Activated CD8-positive, alpha-beta memory T cell treated with anti-CD3 and anti-CD28 coated beads, Interleukin-2, amount 10 ng/mL, durations not matched to agents 7 days and 5 days (primary cell): Measurements from ENCODE around the gene UBE3B. TPM values are rescaled to one million over a fixed set of nuclear protein-coding genes. Genes with fewer than 3 reads are reported as not detected.

Source experiments
- ATAC-seq: fragments of 150-1000 bp; cut with Tn5 transposase; one replicate; pipeline ENCODE4 v1.10.0; 2021; ENCODE audit warnings: moderate library complexity
- CTCF ChIA-PET: fragments of 350-600 bp; sonication (Branson Sonifier 250); formaldehyde crosslinking; loops from one replicate; lab custom pipeline; 2021; ENCODE audit warnings: antibody characterized with exemption; lab: Charles Lee
- DNase-seq: peaks from one replicate; pipeline ENCODE4 v3.0.0-alpha.2; 2020
- H3K27ac Mint-ChIP-seq: one replicate; pipeline ENCODE4 v1.8.0; 2021; ENCODE audit warnings: mild to moderate bottlenecking, mixed read lengths
- H3K27me3 Mint-ChIP-seq: one replicate; pipeline ENCODE4 v1.8.0; 2021; ENCODE audit warnings: mixed read lengths
- H3K36me3 Mint-ChIP-seq: one replicate; pipeline ENCODE4 v1.8.0; 2021; ENCODE audit warnings: mild to moderate bottlenecking, mixed read lengths
- H3K4me1 Mint-ChIP-seq: one replicate; pipeline ENCODE4 v1.8.0; 2021; ENCODE audit warnings: mixed read lengths
- H3K4me3 Mint-ChIP-seq: one replicate; pipeline ENCODE4 v1.8.0; 2021; ENCODE audit warnings: mild to moderate bottlenecking, moderate library complexity, mixed read lengths
- H3K9me3 Mint-ChIP-seq: one replicate; pipeline ENCODE4 v1.8.0; 2022; ENCODE audit warnings: low read depth, mixed read lengths
- total RNA-seq, 2 experiments: library from RNA; stranded (reverse); gene quantifications; one replicate each; pipeline ENCODE4 v1.2.3, GENCODE V29; 2021

UBE3B gene
- total RNA-seq, 2 experiments from 2014 or later: 36.6 to 39.0 TPM

DNA sequence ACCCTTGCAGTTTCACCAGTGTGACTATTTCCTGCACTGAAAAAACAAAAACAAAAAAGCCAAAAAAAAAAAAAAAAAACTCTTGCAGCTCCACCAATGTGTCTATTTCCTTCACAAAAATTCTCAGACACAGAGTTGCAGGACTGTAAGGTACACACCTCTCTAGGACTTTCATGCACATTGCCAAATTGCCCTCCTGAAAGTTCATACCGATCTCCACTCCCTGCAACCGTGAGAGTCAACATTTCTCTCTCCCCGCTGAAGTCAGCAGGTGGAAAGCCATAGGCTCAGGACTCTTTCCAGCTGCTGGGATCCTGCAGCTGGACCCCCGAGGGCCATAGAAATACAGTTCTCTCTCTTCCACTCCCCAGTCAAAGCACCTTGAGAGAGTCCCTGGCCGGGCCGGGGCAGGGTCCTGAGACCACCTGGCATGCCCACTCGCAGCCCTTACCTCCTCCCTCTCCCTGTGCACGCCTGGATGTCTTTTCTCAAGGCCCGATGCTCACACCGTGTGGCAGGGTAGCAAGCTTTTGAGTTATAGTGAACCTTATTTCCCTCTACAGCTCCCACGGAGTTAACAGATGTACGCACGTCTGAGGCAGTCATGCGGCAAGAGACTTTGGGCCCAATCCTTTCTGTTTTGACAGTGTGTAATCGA, 72.3 kb downstream of the UBE3B start:
- Mint-ChIP-seq H3K4me3 (no peak overlapping the region), H3K4me1 (peaks cover 10% of the 10 kb centered on the region), H3K9me3 (no peaks in the 10 kb centered on the region), H3K36me3 (no peaks in the 10 kb centered on the region), H3K27ac (no peak overlapping the region), H3K27me3 (peaks cover 32% of the 10 kb centered on the region)
- DNase-seq (no peak), ATAC-seq (no peak)
- CTCF ChIA-PET: no interaction called here

DNA sequence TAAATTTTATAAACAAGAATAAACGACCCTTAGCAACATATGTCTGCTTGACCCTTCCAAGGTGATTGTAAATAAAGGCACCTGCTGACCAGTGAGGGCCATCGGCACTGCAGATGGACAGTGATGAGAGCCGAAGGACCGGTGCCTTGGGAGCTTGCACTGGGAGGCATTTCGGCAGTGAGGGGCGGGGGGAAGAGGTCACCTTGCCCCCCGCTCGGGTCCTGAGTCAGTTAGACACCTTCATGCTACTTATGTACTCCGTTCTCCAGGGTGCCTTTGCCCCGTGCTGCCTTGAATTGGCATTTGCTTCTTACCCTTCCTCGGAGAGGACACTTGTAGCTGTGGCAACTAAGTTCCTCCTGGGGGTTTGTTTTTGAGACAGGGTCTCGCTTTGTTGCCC, 72.8 kb downstream of the UBE3B start:
- H3K4me3 Mint-ChIP-seq: no peak overlapping the region
- CTCF ChIA-PET: interaction anchor here (1.9 kb wide), 1 partner anchor 47 kb away, joined by 5 read pairs; no protein-coding TSS in a partner anchor
- no peaks in the 10 kb centered on the region for H3K9me3 Mint-ChIP-seq
- DNase-seq (no peak), ATAC-seq (no peak)
- H3K4me1 Mint-ChIP-seq: peaks cover 5% of the 10 kb centered on the region
- no peak overlapping the region for H3K27ac Mint-ChIP-seq
- H3K36me3 Mint-ChIP-seq: no peaks in the 10 kb centered on the region
- H3K27me3 Mint-ChIP-seq: peaks cover 32% of the 10 kb centered on the region

DNA sequence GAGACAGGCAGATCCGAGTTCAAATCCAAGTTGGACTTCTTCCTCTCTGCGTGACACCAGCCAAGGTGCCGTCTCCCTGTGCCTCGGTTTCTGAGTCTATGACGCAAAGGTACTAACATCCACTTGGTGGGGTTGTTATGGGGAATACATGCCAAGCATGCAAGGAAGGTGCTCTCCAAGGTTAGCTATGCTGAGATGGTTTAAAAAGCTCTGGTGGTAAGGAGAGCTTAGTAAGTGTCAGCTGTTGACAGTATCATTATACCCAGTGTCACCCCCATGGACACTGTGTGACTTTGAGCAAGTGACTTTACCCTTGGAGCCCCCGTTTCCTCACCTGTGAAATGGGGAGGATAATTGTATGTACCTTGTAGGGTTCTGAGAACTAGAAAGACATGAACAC, 73.7 kb downstream of the UBE3B start:
- DNase-seq: no peak
- no peak for ATAC-seq
- CTCF ChIA-PET: interaction anchor here (1.9 to 2.2 kb wide), 2 partner anchors 46 to 224 kb away, joined by 5 read pairs; no protein-coding TSS in a partner anchor
- H3K4me1 Mint-ChIP-seq: peaks cover 3% of the 10 kb centered on the region
- no peaks in the 10 kb centered on the region for H3K9me3 Mint-ChIP-seq
- H3K36me3 Mint-ChIP-seq: no peaks in the 10 kb centered on the region
- peaks cover 32% of the 10 kb centered on the region for H3K27me3 Mint-ChIP-seq
- no peak overlapping the region for H3K27ac Mint-ChIP-seq
- no peak overlapping the region for H3K4me3 Mint-ChIP-seq

DNA sequence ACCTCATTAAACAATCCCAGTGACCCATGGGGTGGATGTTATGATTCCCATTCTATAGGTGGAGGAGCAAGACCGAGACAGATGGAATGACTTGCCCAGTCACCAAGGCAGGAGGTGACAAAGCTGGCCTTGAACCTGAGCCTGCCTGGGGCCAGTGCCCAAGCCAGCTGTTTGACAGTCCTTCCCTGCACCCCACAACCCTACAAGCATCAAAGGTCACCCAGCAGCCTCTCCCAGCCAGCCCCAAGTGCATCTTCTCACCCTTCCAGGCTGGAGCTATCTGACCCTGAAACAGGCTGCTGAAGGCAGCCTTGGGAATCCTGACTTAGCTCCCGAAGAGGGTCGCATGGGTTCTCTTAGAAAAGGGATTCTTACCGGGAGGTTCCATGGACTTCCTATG, 75.5 kb downstream of the UBE3B start:
- CTCF ChIA-PET: interaction anchor here (1.0 to 2.2 kb wide), 4 partner anchors 10 to 223 kb away, joined by 3 to 5 read pairs (median 3); no protein-coding TSS in a partner anchor
- Mint-ChIP-seq H3K4me1 (peaks cover 3% of the 10 kb centered on the region), H3K9me3 (no peaks in the 10 kb centered on the region), H3K36me3 (no peaks in the 10 kb centered on the region), H3K4me3 (no peak overlapping the region), H3K27ac (no peak overlapping the region), H3K27me3 (peaks cover 19% of the 10 kb centered on the region)
- no peak for DNase-seq
- no peak for ATAC-seq

DNA sequence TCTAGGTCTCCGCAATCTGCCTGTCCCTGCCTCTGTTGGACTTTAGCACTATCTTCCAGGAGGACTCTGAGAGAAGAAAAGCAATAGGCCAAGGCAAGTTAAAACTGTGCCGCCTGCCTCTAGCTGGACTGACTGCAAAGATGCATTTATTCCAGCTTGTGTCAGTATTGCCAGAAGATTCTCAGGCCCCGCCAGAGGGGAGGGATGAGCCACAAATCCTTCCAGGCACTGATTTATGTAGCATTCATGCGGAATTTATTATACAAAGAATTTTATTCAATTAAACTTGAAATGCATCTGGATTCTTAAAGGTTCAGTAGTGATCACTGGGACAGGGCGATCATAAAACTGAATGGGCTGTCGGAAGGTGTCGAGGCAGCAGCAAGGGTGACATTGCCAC, 76.0 kb downstream of the UBE3B start:
- no peak for DNase-seq
- H3K27me3 Mint-ChIP-seq: peaks cover 14% of the 10 kb centered on the region
- CTCF ChIA-PET: interaction anchor here (1.3 kb wide), 2 partner anchors 23 to 29 kb away, joined by 3 read pairs; no protein-coding TSS in a partner anchor
- ATAC-seq: no peak
- H3K27ac Mint-ChIP-seq: no peak overlapping the region
- H3K36me3 Mint-ChIP-seq: no peaks in the 10 kb centered on the region
- no peaks in the 10 kb centered on the region for H3K9me3 Mint-ChIP-seq
- peaks cover 3% of the 10 kb centered on the region for H3K4me1 Mint-ChIP-seq
- no peak overlapping the region for H3K4me3 Mint-ChIP-seq

DNA sequence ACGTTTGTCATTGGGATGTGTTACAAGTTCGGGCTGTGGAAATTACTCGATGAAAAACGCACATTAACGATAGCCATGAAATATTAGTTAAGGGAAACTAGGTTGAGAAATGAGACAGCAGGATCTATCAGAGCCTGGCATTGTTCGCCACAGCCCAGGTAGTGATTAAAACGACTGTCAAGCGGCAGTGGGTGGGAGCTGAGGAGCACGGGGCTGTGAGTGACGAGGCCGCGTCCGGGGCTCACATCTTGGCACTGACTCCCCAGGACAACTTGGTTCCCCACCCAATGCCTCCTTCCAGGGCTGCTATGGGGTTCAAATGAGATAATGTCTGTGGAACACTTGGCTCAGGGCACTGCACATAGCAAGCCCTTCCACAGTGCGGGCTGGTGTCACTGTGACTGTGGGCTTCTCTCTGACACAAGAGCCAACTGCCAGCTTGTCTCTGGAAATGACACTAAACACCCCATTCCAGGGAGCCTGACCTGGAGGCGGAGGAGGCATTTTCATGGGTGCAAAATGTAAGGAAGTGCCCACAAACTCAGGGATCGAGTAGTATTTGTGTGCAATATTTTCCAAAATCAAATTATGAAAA, 76.6 kb downstream of the UBE3B start:
- no peak overlapping the region for H3K27ac Mint-ChIP-seq
- no peak for ATAC-seq

DNA sequence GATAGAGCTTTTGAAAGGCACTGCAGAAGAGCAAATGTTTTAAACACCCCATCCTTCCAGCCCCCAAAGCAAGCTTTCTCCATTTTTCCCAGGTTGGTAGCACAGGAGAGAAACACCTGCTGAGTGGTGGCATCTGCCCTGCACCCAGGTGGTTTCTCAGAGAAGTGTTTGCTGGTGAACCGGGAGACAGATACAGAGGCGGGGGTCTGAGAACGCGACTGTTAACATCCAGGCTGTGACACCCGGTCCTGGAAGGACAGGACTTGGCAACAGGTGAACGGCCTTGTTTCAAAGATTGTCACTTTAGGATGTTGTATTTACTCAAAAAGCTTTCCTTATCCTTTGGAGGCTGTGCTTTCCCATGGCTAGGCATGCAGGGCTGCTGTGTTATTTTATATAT, 77.3 kb downstream of the UBE3B start:
- no peak for ATAC-seq
- CTCF ChIA-PET: interaction anchor here (0.8 kb wide), 1 partner anchor 19 kb away, joined by 3 read pairs; the partner anchor contains the start of genes MMAB and MVK
- H3K27me3 Mint-ChIP-seq: peaks cover 5% of the 10 kb centered on the region
- no peak overlapping the region for H3K4me3 Mint-ChIP-seq
- H3K9me3 Mint-ChIP-seq: no peaks in the 10 kb centered on the region
- H3K27ac Mint-ChIP-seq: no peak overlapping the region
- no peaks in the 10 kb centered on the region for H3K36me3 Mint-ChIP-seq
- DNase-seq: no peak
- peaks cover 1% of the 10 kb centered on the region for H3K4me1 Mint-ChIP-seq

More for the DNA sequence above, 76.6 kb downstream of the UBE3B start:
- no peak for DNase-seq
- Mint-ChIP-seq H3K27me3 (peaks cover 9% of the 10 kb centered on the region), H3K36me3 (no peaks in the 10 kb centered on the region), H3K9me3 (no peaks in the 10 kb centered on the region), H3K4me3 (no peak overlapping the region), H3K4me1 (peaks cover 5% of the 10 kb centered on the region)
- CTCF ChIA-PET: no interaction called here

DNA sequence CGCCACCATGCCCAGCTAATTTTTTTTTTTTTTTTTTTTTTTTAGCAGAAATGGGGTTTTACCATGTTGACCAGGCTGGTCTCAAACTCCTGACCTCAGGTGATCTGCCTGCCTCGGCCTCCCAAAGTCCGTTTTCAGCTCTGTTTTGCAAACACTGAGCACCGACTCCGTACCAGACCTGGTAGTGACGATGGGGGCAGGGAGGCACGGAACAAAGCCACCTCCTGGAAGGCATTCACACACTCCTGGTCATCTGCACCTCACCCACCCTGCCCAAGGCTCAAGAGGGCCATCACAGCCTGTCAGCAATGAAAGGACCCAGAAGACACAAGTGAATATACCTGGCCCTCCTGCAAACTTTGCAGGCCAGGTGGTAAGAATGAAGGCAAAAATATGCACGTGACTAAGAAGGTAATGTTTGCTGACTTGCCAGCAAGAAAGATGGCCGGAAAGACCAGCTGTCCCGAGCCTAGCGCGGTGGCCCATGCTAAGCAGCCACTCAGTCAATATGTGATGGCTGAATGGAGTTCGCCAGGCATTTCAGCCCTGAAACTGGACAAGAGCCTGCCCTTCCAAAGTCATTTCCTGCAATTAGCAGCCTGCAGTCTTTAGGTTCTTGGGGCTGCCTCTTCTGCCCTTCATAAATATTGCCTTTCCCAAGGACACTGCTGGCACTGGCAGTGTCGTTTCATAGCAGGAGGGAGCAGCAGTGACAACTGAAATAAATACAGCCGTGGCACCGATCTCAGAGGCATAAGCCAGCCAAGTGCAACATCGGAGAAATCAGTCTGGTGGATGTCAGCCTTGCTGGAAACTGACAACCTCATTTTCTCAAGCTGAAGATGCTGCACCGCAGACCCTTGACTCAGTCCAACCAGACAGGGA, 78.2 kb downstream of the UBE3B start:
- Mint-ChIP-seq H3K27ac (no peak overlapping the region), H3K36me3 (no peaks in the 10 kb centered on the region), H3K4me1 (peaks cover 1% of the 10 kb centered on the region), H3K27me3 (peaks cover 2% of the 10 kb centered on the region), H3K9me3 (no peaks in the 10 kb centered on the region), H3K4me3 (no peak overlapping the region)
- no peak for DNase-seq
- CTCF ChIA-PET: no interaction called here
- no peak for ATAC-seq

DNA sequence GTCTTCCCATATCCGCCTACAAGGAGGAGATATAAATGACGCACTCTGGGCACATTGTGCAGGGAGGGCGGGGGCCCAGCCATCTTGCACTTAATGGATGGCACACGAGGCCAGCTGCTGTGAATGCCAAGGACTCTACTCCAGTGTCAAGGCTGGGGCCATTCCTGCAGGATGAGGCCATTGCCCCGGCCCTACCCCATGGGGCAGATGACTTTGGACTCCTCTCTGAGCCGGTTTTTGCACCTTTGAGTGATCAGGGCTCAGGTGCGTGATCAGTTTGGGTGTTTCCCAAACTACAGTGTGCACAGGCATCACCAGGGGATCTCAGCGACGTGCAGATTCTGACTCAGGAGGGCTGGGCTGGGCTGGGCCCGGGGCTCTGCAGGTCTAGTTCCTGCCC, 79.8 kb downstream of the UBE3B start:
- no peak overlapping the region for H3K4me3 Mint-ChIP-seq
- DNase-seq: no peak
- H3K9me3 Mint-ChIP-seq: peaks cover 7% of the 10 kb centered on the region
- peaks cover 8% of the 10 kb centered on the region for H3K36me3 Mint-ChIP-seq
- peaks cover 2% of the 10 kb centered on the region for H3K27me3 Mint-ChIP-seq
- CTCF ChIA-PET: no interaction called here
- no peak overlapping the region for H3K27ac Mint-ChIP-seq
- peaks cover 1% of the 10 kb centered on the region for H3K4me1 Mint-ChIP-seq
- no peak for ATAC-seq

DNA sequence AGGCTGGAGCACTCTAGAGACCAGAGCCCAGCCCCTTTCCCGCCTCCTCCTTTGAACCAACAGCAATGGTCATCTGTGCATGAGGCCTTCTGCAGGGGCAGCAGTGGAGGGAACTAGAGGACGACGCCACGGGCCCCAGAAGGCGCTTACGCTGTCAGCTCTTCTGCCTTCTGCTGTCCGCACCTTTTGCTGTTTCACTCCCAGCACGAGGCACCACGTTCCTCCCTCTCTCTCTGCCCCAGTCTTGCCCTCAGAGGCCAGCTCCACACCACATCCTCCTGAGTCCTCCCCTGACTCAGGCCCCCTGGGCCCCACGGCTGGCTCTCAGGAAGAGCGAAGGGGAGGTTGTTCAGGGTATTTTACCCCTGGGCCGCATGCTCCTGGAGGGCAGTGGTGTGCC, 80.4 kb downstream of the UBE3B start:
- Mint-ChIP-seq H3K27me3 (no peaks in the 10 kb centered on the region), H3K4me3 (no peak overlapping the region), H3K9me3 (peaks cover 7% of the 10 kb centered on the region), H3K27ac (no peak overlapping the region), H3K36me3 (peaks cover 14% of the 10 kb centered on the region), H3K4me1 (peaks cover 1% of the 10 kb centered on the region)
- DNase-seq: no peak
- CTCF ChIA-PET: no interaction called here
- no peak for ATAC-seq

DNA sequence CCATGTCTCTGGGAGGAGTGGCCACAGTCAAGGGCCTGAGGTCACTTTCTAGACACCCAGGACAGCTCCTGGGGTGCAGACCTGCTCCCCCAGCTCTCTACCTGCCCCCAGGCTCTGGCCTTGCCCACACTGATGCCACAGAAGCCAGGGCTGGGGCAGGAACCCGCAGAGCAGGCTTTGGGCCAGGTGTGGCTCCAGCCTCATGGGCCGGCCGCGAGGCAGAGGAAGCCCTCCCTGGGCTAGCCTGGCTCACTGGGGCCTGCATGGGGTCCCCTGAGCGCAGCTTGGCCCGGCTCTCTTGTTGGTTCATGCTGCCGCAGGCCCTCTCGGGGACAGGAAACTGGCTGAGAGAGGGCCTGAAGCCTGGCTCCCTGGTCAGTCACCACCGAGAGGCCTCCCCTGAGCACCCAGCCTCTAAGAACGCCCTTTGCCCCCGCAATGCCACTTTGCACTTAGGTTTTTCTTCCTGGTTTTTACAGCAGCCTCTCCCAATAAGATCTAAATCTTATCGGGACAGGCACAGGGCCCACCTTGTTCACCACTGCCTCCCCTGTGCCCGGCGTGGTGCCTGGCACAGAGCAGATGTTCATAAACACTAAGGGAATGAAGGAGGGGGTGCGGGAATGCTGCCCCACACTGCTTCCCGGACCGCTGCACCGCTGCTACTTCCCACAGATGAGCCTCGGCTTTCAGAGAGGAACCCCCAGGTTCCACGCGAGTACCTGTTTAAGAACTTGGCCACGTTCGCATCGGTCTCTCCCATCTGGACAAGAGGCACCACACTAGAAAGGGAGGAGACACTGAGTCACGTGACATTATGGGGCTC, 81.2 kb downstream of the UBE3B start:
- peaks cover 7% of the 10 kb centered on the region for H3K9me3 Mint-ChIP-seq
- no peaks in the 10 kb centered on the region for H3K27me3 Mint-ChIP-seq
- CTCF ChIA-PET: no interaction called here
- H3K4me3 Mint-ChIP-seq: no peak overlapping the region
- DNase-seq (no peak), ATAC-seq (no peak)
- peaks cover 18% of the 10 kb centered on the region for H3K36me3 Mint-ChIP-seq
- H3K27ac Mint-ChIP-seq: no peak overlapping the region
- peaks cover 1% of the 10 kb centered on the region for H3K4me1 Mint-ChIP-seq

DNA sequence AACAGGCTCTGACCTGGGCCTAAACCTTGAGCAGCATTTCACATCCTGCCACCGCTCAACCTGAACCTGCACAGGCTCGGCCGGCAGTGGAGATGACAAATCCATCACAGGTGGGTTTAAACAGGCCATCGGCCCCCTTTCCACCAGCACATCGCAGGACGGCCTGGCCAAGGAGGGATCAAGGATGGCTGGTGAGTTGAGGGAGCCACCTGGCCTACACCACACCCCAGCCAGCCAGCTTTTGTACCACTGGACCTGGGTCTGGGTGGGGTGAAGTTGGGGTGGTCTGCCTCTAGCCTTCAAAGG, 81.7 kb downstream of the UBE3B start:
- Mint-ChIP-seq H3K27me3 (no peaks in the 10 kb centered on the region), H3K4me1 (peaks cover 1% of the 10 kb centered on the region), H3K36me3 (peaks cover 20% of the 10 kb centered on the region), H3K27ac (no peak overlapping the region), H3K9me3 (peaks cover 7% of the 10 kb centered on the region), H3K4me3 (no peak overlapping the region)
- CTCF ChIA-PET: interaction anchor here (1.8 kb wide), 1 partner anchor 38 kb away, joined by 7 read pairs; no protein-coding TSS in a partner anchor
- no peak for ATAC-seq
- no peak for DNase-seq

DNA sequence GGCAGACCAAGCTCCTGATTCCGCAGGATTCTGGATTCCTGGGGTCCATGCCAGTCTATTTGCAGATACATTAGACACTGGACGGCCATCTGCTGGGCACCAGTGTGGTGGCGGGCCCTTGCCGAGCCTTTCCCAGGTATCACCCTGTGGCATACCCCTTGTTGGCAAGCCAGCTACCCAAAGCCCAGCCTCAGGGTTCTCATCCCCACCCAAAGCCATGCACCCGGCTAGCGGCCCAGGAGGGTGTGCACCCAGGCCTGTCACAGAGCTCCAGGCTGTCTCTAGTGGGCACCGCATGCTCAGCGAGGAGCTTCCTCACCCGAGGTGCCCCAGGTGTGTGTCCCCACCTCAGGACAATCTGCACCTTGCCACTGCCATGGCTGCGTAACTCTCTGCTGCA, 82.2 kb downstream of the UBE3B start:
- no peak overlapping the region for H3K4me3 Mint-ChIP-seq

More for the DNA sequence above, 82.2 kb downstream of the UBE3B start:
- Mint-ChIP-seq H3K27ac (no peak overlapping the region), H3K36me3 (peaks cover 22% of the 10 kb centered on the region), H3K4me1 (peaks cover 1% of the 10 kb centered on the region), H3K9me3 (peaks cover 7% of the 10 kb centered on the region), H3K27me3 (no peaks in the 10 kb centered on the region)
- DNase-seq: no peak
- ATAC-seq: no peak
- CTCF ChIA-PET: interaction anchor here (1.8 kb wide), 1 partner anchor 38 kb away, joined by 7 read pairs; no protein-coding TSS in a partner anchor
